DND-41 (cell line): ENCODE measurements around the gene SHC2.

ENCODE experiments used
- EZH2 ChIP-seq: IDR thresholded peaks from 3 replicates; pipeline ENCODE4 v1.6.1; 2012; ENCODE audit warnings: borderline replicate concordance, low read depth, mild to moderate bottlenecking, moderate library complexity, low read length, inconsistent platforms; ENCODE audit not compliant: severe bottlenecking
- TF ChIP-seq, protein P1 (sequence below): IDR thresholded peaks from 2 replicates; pipeline ENCODE4 v1.5.1; 2012; ENCODE audit warnings: borderline replicate concordance, low read length, moderate library complexity, mild to moderate bottlenecking; ENCODE audit not compliant: poor library complexity, severe bottlenecking; ENCODE audit errors: extremely low read depth

- TF ChIP-seq, protein P1, sequence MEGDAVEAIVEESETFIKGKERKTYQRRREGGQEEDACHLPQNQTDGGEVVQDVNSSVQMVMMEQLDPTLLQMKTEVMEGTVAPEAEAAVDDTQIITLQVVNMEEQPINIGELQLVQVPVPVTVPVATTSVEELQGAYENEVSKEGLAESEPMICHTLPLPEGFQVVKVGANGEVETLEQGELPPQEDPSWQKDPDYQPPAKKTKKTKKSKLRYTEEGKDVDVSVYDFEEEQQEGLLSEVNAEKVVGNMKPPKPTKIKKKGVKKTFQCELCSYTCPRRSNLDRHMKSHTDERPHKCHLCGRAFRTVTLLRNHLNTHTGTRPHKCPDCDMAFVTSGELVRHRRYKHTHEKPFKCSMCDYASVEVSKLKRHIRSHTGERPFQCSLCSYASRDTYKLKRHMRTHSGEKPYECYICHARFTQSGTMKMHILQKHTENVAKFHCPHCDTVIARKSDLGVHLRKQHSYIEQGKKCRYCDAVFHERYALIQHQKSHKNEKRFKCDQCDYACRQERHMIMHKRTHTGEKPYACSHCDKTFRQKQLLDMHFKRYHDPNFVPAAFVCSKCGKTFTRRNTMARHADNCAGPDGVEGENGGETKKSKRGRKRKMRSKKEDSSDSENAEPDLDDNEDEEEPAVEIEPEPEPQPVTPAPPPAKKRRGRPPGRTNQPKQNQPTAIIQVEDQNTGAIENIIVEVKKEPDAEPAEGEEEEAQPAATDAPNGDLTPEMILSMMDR: no peak
- TF ChIP-seq EZH2: no peak
Observed at GRCh38 chr19:453606-454005, 7.2 kb downstream of the SHC2 start.
